Pancreas (tissue), 10 donors: Measurements from ENCODE around the gene CIAPIN1. TPM values are rescaled to one million over a fixed set of nuclear protein-coding genes. Genes with fewer than 3 reads are reported as not detected.

Source experiments
- ATAC-seq, 4 donors: fragments of 200-7000 bp; cut with Tn5 transposase; one replicate each; pipeline versions ENCODE4 v1.8.0 to v1.9.1; 2020; ENCODE audit warnings: mild to moderate bottlenecking in 4 of 4, moderate library complexity in 4 of 4
- DNase-seq, 6 donors: peaks; one replicate each; pipeline ENCODE4 v3.0.0-alpha.2; 2020
- FAIRE-seq: peaks from 2 replicates; lab custom pipeline; 2012; peaks lifted over from hg19 to GRCh38; lab: Jason Lieb, UNC
- H3K27ac ChIP-seq, 4 donors: fragments of 200-600 bp; sonication (generic); 1 replicate in 3 of 4; 2 replicates in 1 of 4; pipeline versions ENCODE4 v1.5.0 to v1.8.0; 2020
- H3K27me3 ChIP-seq, 4 donors: fragments of 200-600 bp; one replicate each; pipeline ENCODE4 v1.8.0; 2021
- H3K36me3 ChIP-seq, 3 donors: fragments of 200-600 bp; sonication (generic) in 1 of 3; one replicate each; pipeline versions ENCODE4 v1.5.0 to v1.8.0; 2020 to 2021
- H3K4me1 ChIP-seq, 3 donors: fragments of 200-600 bp; one replicate each; pipeline ENCODE4 v1.8.0; 2021
- H3K4me3 ChIP-seq, 4 donors: fragments of 200-600 bp; sonication (generic) in 2 of 4; one replicate each; pipeline versions ENCODE4 v1.5.0 to v1.8.0; 2020 to 2021
- H3K9me3 ChIP-seq, 4 donors: fragments of 200-600 bp; one replicate each; pipeline ENCODE4 v1.8.0; 2021
- CTCF ChIP-seq, 4 donors: fragments of 200-600 bp; sonication (generic) in 3 of 4; IDR thresholded peaks; one replicate each; pipeline versions ENCODE4 v1.5.0 to v1.8.0; 2021; ENCODE audit warnings: antibody characterized with exemption in 4 of 4
- WGBS, 2 donors: extraction: QIAGEN DNeasy Blood & Tissue Kit; methylation state at CpG; one replicate each; pipeline ENCODE4 v1.1.7; 2013; 5-methylcytosine and 5-hydroxymethylcytosine counted together
- intact Hi-C, 3 donors: fragments of 100-400 bp; cut with DNase I; formaldehyde crosslinking; loops; one replicate each; pipeline versions ENCODE4 v1.11.1 to v1.14.2; 2022
- polyA plus RNA-seq, 2 donors: library from polyadenylated mRNA; stranded (reverse); fragments of 200-250 nt; gene quantifications; one replicate each; pipeline ENCODE4 v1.2.3, GENCODE V29; 2013
- total RNA-seq, 6 donors: library from RNA; stranded (reverse); fragmentation: NEBNext Ultra II Directional in 4 of 6; extraction: Animal tissue kit (Norgen Biotek cat#: 25700) in 4 of 6; gene quantifications; one replicate each; pipeline versions ENCODE4 v1.2.1 to v1.2.4, GENCODE V29; 2021 to 2023
- donor health status: healthy with polysubstance abuse.
- donor health status: DM: no; HTN: no; CAD: no; lungs with moderate emphysema.
- donor health status: DM: no; HTN: no; CAD: no.
- donor health status: control.
- donor health status: control.
- donor health status: Bipolar disorder and iron deficiency.
- donor health status: DM: yes; HTN: yes; CAD: no.
- donor health status: DM: no; HTN: no; CAD: no.
- donor health status: DM: no; HTN: no; CAD: no.
- donor health status: DM: yes; HTN: yes; CAD: no.

CIAPIN1 gene
- total and polyA plus RNA-seq, 8 donors, result 11.6 to 23.8 (median 17.2) TPM

- FAIRE-seq, result no peak
- H3K36me3 ChIP-seq, result no peaks in the 10 kb centered on the region
- 85 to 90% methylated on average over 16 of the region's 16 CpGs for WGBS, 2 donors
- no peak overlapping the region for H3K27ac ChIP-seq
- no peak for TF ChIP-seq CTCF (IDR thresholded peaks at IDR 0.05)
- intact Hi-C loops, result no loop called here
- no peak overlapping the region for H3K4me3 ChIP-seq
- peak in 1 of 6 donors; percentile 60 for DNase-seq
- ATAC-seq, result no peak
- no peaks in the 10 kb centered on the region for H3K9me3 ChIP-seq
- H3K27me3 ChIP-seq, result no peaks in the 10 kb centered on the region
- H3K4me1 ChIP-seq, result no peaks in the 10 kb centered on the region
Observed at GRCh38 chr16:57382535-57383275, 64.5 kb downstream of the CIAPIN1 start.

GRCh38 chr16:57381791-57382534 lies 65.2 kb downstream of the CIAPIN1 start:
- no peaks in the 10 kb centered on the region for H3K9me3 ChIP-seq
- DNase-seq (peak in 1 of 6 donors; percentile 57), FAIRE-seq (no peak), ATAC-seq (no peak)
- H3K4me1 ChIP-seq, result no peaks in the 10 kb centered on the region
- H3K27me3 ChIP-seq, result no peaks in the 10 kb centered on the region
- TF ChIP-seq CTCF (IDR thresholded peaks at IDR 0.05), result no peak
- no peaks in the 10 kb centered on the region for H3K36me3 ChIP-seq
- H3K27ac ChIP-seq, result no peak overlapping the region
- intact Hi-C loops, result no loop called here
- WGBS, 2 donors, result 89 to 94% methylated on average over 35 of the region's 35 CpGs
- H3K4me3 ChIP-seq, result no peak overlapping the region

- FAIRE-seq (no peak), ATAC-seq (peak in 1 of 4 donors; percentile 28), DNase-seq (peak in 4 of 6 donors; percentile 40 to 68 (median 55))
- Histone ChIP-seq H3K27ac (no peak overlapping the region), H3K9me3 (no peaks in the 10 kb centered on the region), H3K27me3 (no peaks in the 10 kb centered on the region), H3K4me1 (no peaks in the 10 kb centered on the region), H3K36me3 (no peaks in the 10 kb centered on the region), H3K4me3 (no peak overlapping the region)
- WGBS, 2 donors, result 59 to 67% methylated on average over 8 of the region's 8 CpGs
- no peak for TF ChIP-seq CTCF (IDR thresholded peaks at IDR 0.05)
- intact Hi-C loops, result no loop called here
Observed at GRCh38 chr16:57380671-57381462, 66.3 kb downstream of the CIAPIN1 start.

- 78 to 81% methylated on average over 10 of the region's 10 CpGs for WGBS, 2 donors
- Histone ChIP-seq H3K4me1 (no peaks in the 10 kb centered on the region), H3K4me3 (no peak overlapping the region), H3K9me3 (no peaks in the 10 kb centered on the region), H3K36me3 (no peaks in the 10 kb centered on the region), H3K27me3 (no peaks in the 10 kb centered on the region), H3K27ac (no peak overlapping the region)
- TF ChIP-seq CTCF (IDR thresholded peaks at IDR 0.05), result no peak
- intact Hi-C loops, result no loop called here
- FAIRE-seq (no peak), ATAC-seq (peak in 1 of 4 donors; percentile 9), DNase-seq (no peak)
Observed at GRCh38 chr16:57379579-57379978, 67.6 kb downstream of the CIAPIN1 start.

Other genes starting within 250 kb of the CIAPIN1 start
- gene ARL2BP, start 202.1 kb downstream of the CIAPIN1 start, total RNA-seq, result 10 to 100 TPM; 12.3 to 22.5 (median 14.7) TPM
- gene ARL2BP, start 202.1 kb downstream of the CIAPIN1 start, polyA plus RNA-seq, result 10 to 100 TPM; 10.8 to 20.2 TPM
- gene PLLP, start 162.7 kb downstream of the CIAPIN1 start, total RNA-seq, result 10 to 100 TPM; 10.8 to 29.9 (median 22.5) TPM
- 10 to 100 TPM; 22.2 to 34.3 TPM for gene PLLP, start 162.7 kb downstream of the CIAPIN1 start, polyA plus RNA-seq
- under 1 TPM in 3 of 6 donors, not detected in 3; 0.09 to 0.85 (median 0.16) TPM for gene CCL22, start 88.6 kb downstream of the CIAPIN1 start, total RNA-seq
- under 1 TPM in 1 of 2 donors, not detected in 1; 0.05 TPM for gene CCL22, start 88.6 kb downstream of the CIAPIN1 start, polyA plus RNA-seq
- gene CX3CL1, start 74.9 kb downstream of the CIAPIN1 start, total RNA-seq, result 10 to 100 TPM in 2 of 6 donors, 1 to 10 TPM in 4; 4.6 to 21.3 (median 6.0) TPM
- 10 to 100 TPM in 1 of 2 donors, 1 to 10 TPM in 1; 8.7 to 19.0 TPM for gene CX3CL1, start 74.9 kb downstream of the CIAPIN1 start, polyA plus RNA-seq
- 1 to 10 TPM in 1 of 6 donors, not detected in 5; 1.1 TPM for gene CCL17, start 42.6 kb downstream of the CIAPIN1 start, total RNA-seq
- gene CCL17, start 42.6 kb downstream of the CIAPIN1 start, polyA plus RNA-seq, result not detected
- 10 to 100 TPM; 17.7 to 31.2 (median 23.4) TPM for gene COQ9, start 94 bp upstream of the CIAPIN1 start, total RNA-seq
- gene COQ9, start 94 bp upstream of the CIAPIN1 start, polyA plus RNA-seq, result 10 to 100 TPM; 48.5 to 51.1 TPM
- gene POLR2C, start 15.3 kb upstream of the CIAPIN1 start, total RNA-seq, result 10 to 100 TPM; 21.8 to 26.7 (median 25.1) TPM
- 10 to 100 TPM; 20.4 to 43.9 TPM for gene POLR2C, start 15.3 kb upstream of the CIAPIN1 start, polyA plus RNA-seq
- 10 to 100 TPM in 5 of 6 donors, 1 to 10 TPM in 1; 9.2 to 24.4 (median 13.4) TPM for gene DOK4, start 39.1 kb upstream of the CIAPIN1 start, total RNA-seq
- 10 to 100 TPM; 16.7 to 26.4 TPM for gene DOK4, start 39.1 kb upstream of the CIAPIN1 start, polyA plus RNA-seq
- gene CCDC102A, start 89.2 kb upstream of the CIAPIN1 start, total RNA-seq, result 1 to 10 TPM; 2.2 to 5.8 (median 2.9) TPM
- 1 to 10 TPM; 2.8 to 3.5 TPM for gene CCDC102A, start 89.2 kb upstream of the CIAPIN1 start, polyA plus RNA-seq
- gene ADGRG5, start 95.3 kb upstream of the CIAPIN1 start, total RNA-seq, result under 1 TPM; 0.09 to 0.66 (median 0.23) TPM
- gene ADGRG5, start 95.3 kb upstream of the CIAPIN1 start, polyA plus RNA-seq, result under 1 TPM; 0.19 to 0.38 TPM
- 100 to 1,000 TPM in 1 of 6 donors, 10 to 100 TPM in 5; 51.3 to 102 (median 94.0) TPM for gene ADGRG1, start 181.2 kb upstream of the CIAPIN1 start, total RNA-seq
- gene ADGRG1, start 181.2 kb upstream of the CIAPIN1 start, polyA plus RNA-seq, result 10 to 100 TPM; 36.4 to 47.6 TPM
- gene ADGRG3, start 220.9 kb upstream of the CIAPIN1 start, total RNA-seq, result under 1 TPM; 0.14 to 0.73 (median 0.34) TPM
- under 1 TPM; 0.80 to 0.84 TPM for gene ADGRG3, start 220.9 kb upstream of the CIAPIN1 start, polyA plus RNA-seq
- gene DRC7, start 247.4 kb upstream of the CIAPIN1 start, total RNA-seq, result 1 to 10 TPM in 1 of 6 donors, under 1 TPM in 5; 0.28 to 2.4 (median 0.61) TPM
- 1 to 10 TPM; 1.5 to 2.0 TPM for gene DRC7, start 247.4 kb upstream of the CIAPIN1 start, polyA plus RNA-seq